Keratinocyte (primary cell): ENCODE results near the gene YY1. TPM values are rescaled to one million over a fixed set of nuclear protein-coding genes. Genes with fewer than 3 reads are reported as not detected.

Experiments used
- DNase-seq: peaks from one replicate; pipeline ENCODE4 v3.0.0-alpha.2; 2011; ENCODE audit warnings: low read depth, missing footprints, low spot score
- FAIRE-seq: peaks from 2 replicates; lab custom pipeline; 2011; peaks lifted over from hg19 to GRCh38; lab: Jason Lieb, UNC
- H2AFZ ChIP-seq: 2 replicates; pipeline ENCODE4 v1.6.0; 2012; ENCODE audit warnings: low read length, control low read depth, inconsistent platforms; ENCODE audit not compliant: control insufficient read depth
- H3K27ac ChIP-seq: 2 replicates; pipeline ENCODE4 v1.5.1; 2011; ENCODE audit warnings: low read length; ENCODE audit not compliant: control insufficient read depth, insufficient read depth
- H3K27me3 ChIP-seq: 3 replicates; pipeline ENCODE4 v1.6.0; 2011; ENCODE audit warnings: low read length; ENCODE audit not compliant: control insufficient read depth, insufficient read depth; ENCODE audit errors: extremely low read depth
- H3K36me3 ChIP-seq, 2 experiments: 2 replicates in 1 of 2; 3 replicates in 1 of 2; pipeline ENCODE4 v1.5.1; 2011; ENCODE audit warnings: low read length in 2 of 2, mild to moderate bottlenecking in 1 of 2; ENCODE audit not compliant: control insufficient read depth in 2 of 2, insufficient read depth in 2 of 2; ENCODE audit errors: extremely low read depth in 1 of 2
- H3K4me1 ChIP-seq: 3 replicates; pipeline ENCODE4 v1.5.1; 2011; ENCODE audit warnings: low read length; ENCODE audit not compliant: control insufficient read depth, insufficient read depth; ENCODE audit errors: extremely low read depth
- H3K4me2 ChIP-seq: 3 replicates; pipeline ENCODE4 v1.6.0; 2011; ENCODE audit warnings: low read depth, low read length; ENCODE audit not compliant: control insufficient read depth, insufficient read depth; ENCODE audit errors: extremely low read depth
- H3K4me3 ChIP-seq, 3 experiments: fragments of 200-600 bp in 1 of 3; sonication (generic) in 1 of 3; 2 replicates in 2 of 3; 3 replicates in 1 of 3; pipeline ENCODE4 v1.5.1; 2011 to 2016; ENCODE audit warnings: low read length in 3 of 3, mild to moderate bottlenecking in 3 of 3, control low read depth in 2 of 3, inconsistent platforms in 1 of 3, low read depth in 1 of 3, mixed read lengths in 1 of 3, mixed run types in 1 of 3, moderate library complexity in 1 of 3; ENCODE audit not compliant: control insufficient read depth in 2 of 3, insufficient read depth in 2 of 3; ENCODE audit errors: extremely low read depth in 1 of 3
- H3K79me2 ChIP-seq: 2 replicates; pipeline ENCODE4 v1.6.0; 2012; ENCODE audit warnings: low read length; ENCODE audit not compliant: control insufficient read depth, insufficient read depth
- H3K9ac ChIP-seq: 3 replicates; pipeline ENCODE4 v1.6.0; 2011; ENCODE audit warnings: low read length; ENCODE audit not compliant: control insufficient read depth, insufficient read depth; ENCODE audit errors: extremely low read depth
- H3K9me1 ChIP-seq: 3 replicates; pipeline ENCODE4 v1.6.0; 2011; ENCODE audit warnings: low read length; ENCODE audit not compliant: control insufficient read depth, insufficient read depth; ENCODE audit errors: extremely low read depth
- H3K9me3 ChIP-seq: 2 replicates; pipeline ENCODE4 v1.5.1; 2012; ENCODE audit warnings: low read depth, low read length; ENCODE audit not compliant: control insufficient read depth
- H4K20me1 ChIP-seq: 3 replicates; pipeline ENCODE4 v1.6.0; 2011; ENCODE audit warnings: low read length; ENCODE audit not compliant: control insufficient read depth, insufficient read depth; ENCODE audit errors: extremely low read depth
- EZH2 ChIP-seq: IDR thresholded peaks from one replicate; pipeline ENCODE4 v1.6.1; 2012; ENCODE audit warnings: inconsistent platforms, mild to moderate bottlenecking, low read length, moderate library complexity
- dilution Hi-C: fragments of 300-500 bp; cut with MboI; formaldehyde crosslinking; loops from one replicate; pipeline ENCODE4 v1.7.0; 2020; ENCODE audit warnings: low sequenced_read_pairs; ENCODE audit not compliant: extremely low pct_ligation_motif_present
- polyA plus RNA-seq, 5 experiments: library from polyadenylated mRNA; depleted of rRNA in 3 of 5; stranded (reverse) in 3 of 5; stranded (forward) in 1 of 5; unstranded in 1 of 5; fragments of >200 nt; gene quantifications; 1 replicate in 1 of 5; 2 replicates in 3 of 5; 3 replicates in 1 of 5; pipeline versions ENCODE4 v1.2.1 to v1.2.3, GENCODE V29; 2011 to 2012; ENCODE audit warnings: missing spikeins in 2 of 5, low read depth in 1 of 5, low replicate concordance in 1 of 5
- TF ChIP-seq, protein P1 (sequence below), 3 experiments: IDR thresholded peaks in 1 of 3; conservative IDR thresholded peaks in 1 of 3; optimal IDR thresholded peaks in 1 of 3; 2 replicates in 2 of 3; 3 replicates in 1 of 3; pipeline versions ENCODE3 to v1.5.1; 2011; ENCODE audit warnings: low read length in 3 of 3, mild to moderate bottlenecking in 3 of 3, moderate library complexity in 2 of 3, control low read depth in 1 of 3, inconsistent platforms in 1 of 3; ENCODE audit not compliant: insufficient read depth in 2 of 3; ENCODE audit errors: extremely low read depth in 1 of 3

YY1 gene
- polyA plus RNA-seq, 1 donor (not counting 4 experiments of a cell fraction or from before 2014, with no cell fraction given): 65.6 TPM

DNA sequence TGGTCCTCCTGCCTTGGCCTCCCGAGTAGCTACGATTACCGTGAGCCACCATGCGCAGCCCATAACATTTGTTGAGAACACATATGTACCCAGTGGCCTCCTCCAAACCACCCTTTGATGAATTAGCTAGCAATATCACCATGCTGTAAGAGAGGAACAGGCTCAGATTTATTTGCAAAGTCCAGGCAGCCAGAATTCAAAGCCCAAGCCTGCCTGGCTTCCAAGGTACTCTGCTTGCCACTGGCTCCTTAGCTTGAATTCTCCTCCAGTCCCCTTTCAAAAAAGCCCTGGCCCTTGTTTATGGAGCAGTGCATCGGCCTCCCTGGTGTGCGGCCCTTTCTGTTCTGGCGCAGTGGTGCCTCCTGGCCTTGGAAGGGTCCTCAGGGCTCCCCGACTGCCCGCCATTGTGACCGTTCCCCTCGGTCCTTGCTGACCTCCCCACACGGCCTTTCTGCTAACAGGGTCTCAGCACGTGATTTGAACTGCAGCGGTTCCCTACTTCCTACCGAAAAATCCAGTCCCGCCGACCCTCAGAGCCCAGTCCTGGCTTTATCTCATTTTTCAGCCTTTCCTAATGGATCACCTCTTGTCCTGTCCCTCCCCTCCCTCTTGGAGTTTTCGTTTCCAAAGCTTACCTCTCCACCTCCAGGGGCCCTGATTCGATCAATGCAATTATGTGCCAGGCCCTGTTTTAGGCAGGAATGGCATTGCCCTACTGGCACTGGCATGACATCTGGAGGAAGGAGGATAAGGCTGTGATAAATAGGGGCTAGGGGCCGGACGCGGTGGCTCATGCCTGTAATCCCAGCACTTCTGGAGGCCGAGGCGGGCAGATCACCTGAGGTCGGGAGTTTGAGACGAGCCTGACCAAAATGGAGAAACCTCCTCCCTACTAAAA is 45.3 kb downstream of the YY1 start:
- Histone ChIP-seq H3K79me2 (peaks cover 13% of the 10 kb centered on the region), H3K4me2 (peak overlapping the region; percentile 77), H3K9me1 (peaks cover 6% of the 10 kb centered on the region), H2AFZ (no peak overlapping the region), H3K4me1 (peaks cover 30% of the 10 kb centered on the region), H3K4me3 (no peak overlapping the region), H3K27me3 (no peaks in the 10 kb centered on the region), H3K9ac (peak overlapping the region; percentile 89), H4K20me1 (peaks cover 8% of the 10 kb centered on the region), H3K9me3 (no peaks in the 10 kb centered on the region), H3K27ac (no peak overlapping the region), H3K36me3 (peaks cover 0 to 2% of the 10 kb centered on the region in 2 experiments)
- DNase-seq: no peak
- FAIRE-seq: no peak
- dilution Hi-C loops: no loop called here
- TF ChIP-seq, protein P1, sequence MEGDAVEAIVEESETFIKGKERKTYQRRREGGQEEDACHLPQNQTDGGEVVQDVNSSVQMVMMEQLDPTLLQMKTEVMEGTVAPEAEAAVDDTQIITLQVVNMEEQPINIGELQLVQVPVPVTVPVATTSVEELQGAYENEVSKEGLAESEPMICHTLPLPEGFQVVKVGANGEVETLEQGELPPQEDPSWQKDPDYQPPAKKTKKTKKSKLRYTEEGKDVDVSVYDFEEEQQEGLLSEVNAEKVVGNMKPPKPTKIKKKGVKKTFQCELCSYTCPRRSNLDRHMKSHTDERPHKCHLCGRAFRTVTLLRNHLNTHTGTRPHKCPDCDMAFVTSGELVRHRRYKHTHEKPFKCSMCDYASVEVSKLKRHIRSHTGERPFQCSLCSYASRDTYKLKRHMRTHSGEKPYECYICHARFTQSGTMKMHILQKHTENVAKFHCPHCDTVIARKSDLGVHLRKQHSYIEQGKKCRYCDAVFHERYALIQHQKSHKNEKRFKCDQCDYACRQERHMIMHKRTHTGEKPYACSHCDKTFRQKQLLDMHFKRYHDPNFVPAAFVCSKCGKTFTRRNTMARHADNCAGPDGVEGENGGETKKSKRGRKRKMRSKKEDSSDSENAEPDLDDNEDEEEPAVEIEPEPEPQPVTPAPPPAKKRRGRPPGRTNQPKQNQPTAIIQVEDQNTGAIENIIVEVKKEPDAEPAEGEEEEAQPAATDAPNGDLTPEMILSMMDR (optimal IDR thresholded peaks at IDR 0.05 in 1 of 3, IDR thresholded peaks at IDR 0.05 in 1 of 3, conservative IDR thresholded peaks at IDR 0.05 in 1 of 3; ENCODE audit: extremely low read depth in 1 of 3, insufficient read depth in 2 of 3, low read length in 3 of 3): no peak
- TF ChIP-seq EZH2: no peak

DNA sequence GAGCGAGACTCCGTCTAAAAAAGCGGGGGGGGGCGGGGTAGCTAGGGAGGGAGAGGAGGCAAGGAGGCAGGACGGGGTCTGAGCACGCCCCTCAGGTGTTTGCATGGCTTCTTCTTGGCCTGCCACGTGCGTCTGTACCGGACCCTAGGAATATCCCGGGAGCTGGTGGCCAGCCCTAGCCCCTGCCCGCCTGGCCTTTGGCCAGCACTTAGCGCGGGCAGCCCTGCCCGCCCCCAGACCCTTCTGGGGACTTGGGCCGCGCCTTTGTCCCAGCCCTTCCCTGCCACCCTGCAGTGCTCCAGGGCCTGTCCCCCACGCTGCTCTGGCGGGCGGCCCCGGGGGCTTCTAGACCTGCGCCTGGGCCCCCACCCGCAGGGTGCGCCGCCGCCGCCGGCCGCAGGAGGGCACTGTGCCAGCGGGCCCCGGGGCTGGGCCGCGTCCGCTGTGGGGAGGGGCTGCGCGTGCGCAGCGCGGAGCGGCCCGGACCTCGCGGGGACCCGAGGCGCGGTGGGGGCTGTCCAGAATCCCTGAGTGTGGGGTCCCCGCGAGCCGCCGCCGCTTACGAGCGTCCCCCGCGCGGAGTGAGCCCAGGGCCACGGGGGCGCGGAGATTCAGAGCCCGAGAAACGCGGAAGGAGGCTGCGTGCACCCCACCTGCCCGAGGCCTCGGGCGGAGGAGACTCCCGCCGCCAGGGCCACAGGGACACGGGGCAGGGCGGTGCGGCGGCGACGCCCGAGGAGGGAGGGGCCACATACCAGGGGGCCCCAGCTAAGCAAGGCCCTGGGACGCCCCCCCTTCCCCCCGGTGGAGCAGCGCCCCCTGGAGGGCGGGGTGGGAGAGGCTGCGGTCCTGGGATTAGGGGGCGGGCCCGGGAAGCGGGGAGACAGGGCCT is 46.3 kb downstream of the YY1 start:
- Histone ChIP-seq H3K27me3 (no peaks in the 10 kb centered on the region), H3K4me3 (peak overlapping the region; percentile 68 to 75 (median 68)), H3K9me1 (peaks cover 6% of the 10 kb centered on the region), H3K4me2 (peak overlapping the region; percentile 77), H3K27ac (peak overlapping the region; percentile 68), H3K36me3 (peaks cover 0 to 2% of the 10 kb centered on the region in 2 experiments), H2AFZ (peak overlapping the region; percentile 73), H3K4me1 (peaks cover 30% of the 10 kb centered on the region), H4K20me1 (peaks cover 8% of the 10 kb centered on the region), H3K79me2 (peaks cover 7% of the 10 kb centered on the region), H3K9ac (peak overlapping the region; percentile 89), H3K9me3 (no peaks in the 10 kb centered on the region)
- TF ChIP-seq, protein P1 (optimal IDR thresholded peaks at IDR 0.05 in 1 of 3, IDR thresholded peaks at IDR 0.05 in 1 of 3, conservative IDR thresholded peaks at IDR 0.05 in 1 of 3; ENCODE audit: extremely low read depth in 1 of 3, insufficient read depth in 2 of 3, low read length in 3 of 3): peak; percentile 50 to 91 (median 78)
- no peak for TF ChIP-seq EZH2
- DNase-seq: no peak
- dilution Hi-C loops: no loop called here
- no peak for FAIRE-seq
